HepG2 (cell line): Measurements from ENCODE around the gene PCBD2. TPM values are rescaled to one million over a fixed set of nuclear protein-coding genes. Genes with fewer than 3 reads are reported as not detected.

Experiments
- ASH2L ChIP-seq: fragments of 300-600, 200-600 bp; sonication (generic); IDR thresholded peaks from 2 replicates; pipeline ENCODE4 v1.7.0; 2017; ENCODE audit warnings: low read depth, mild to moderate bottlenecking, moderate library complexity, mixed read lengths, low read length; ENCODE audit not compliant: insufficient read length
- BCLAF1 ChIP-seq: fragments of 450-650 bp; IDR thresholded peaks from 2 replicates; pipeline ENCODE4 v1.6.1; 2017; ENCODE audit warnings: mild to moderate bottlenecking
- IRF2 ChIP-seq: IDR thresholded peaks from 2 replicates; pipeline ENCODE4 v1.6.1; 2018; ENCODE audit warnings: missing genetic modification reagents, missing compliant biosample characterization
- JARID2 ChIP-seq: sonication (generic); formaldehyde crosslinking; IDR thresholded peaks from 2 replicates; pipeline ENCODE4 v1.8.1; 2023; ENCODE audit warnings: missing genetic modification reagents, inconsistent platforms; ENCODE audit not compliant: insufficient replicate concordance
- MAFG ChIP-seq: sonication (generic); formaldehyde crosslinking; IDR thresholded peaks from 2 replicates; pipeline ENCODE4 v1.5.1; 2020; ENCODE audit warnings: mild to moderate bottlenecking, missing genetic modification reagents
- MTA3 ChIP-seq: sonication (generic); formaldehyde crosslinking; IDR thresholded peaks from 2 replicates; pipeline ENCODE4 v1.4.0; 2020; ENCODE audit warnings: missing genetic modification reagents
- PRDM10 ChIP-seq: sonication (generic); formaldehyde crosslinking; IDR thresholded peaks from 2 replicates; pipeline ENCODE4 v1.4.0; 2020; ENCODE audit warnings: low read depth, missing genetic modification reagents
- RBM22 ChIP-seq: fragments of 200-400 bp; formaldehyde crosslinking; optimal IDR thresholded peaks from 2 replicates; pipeline ENCODE3; 2017; ENCODE audit warnings: mild to moderate bottlenecking, low read length, moderate library complexity
- RFX1 ChIP-seq: fragments of 450-650 bp; IDR thresholded peaks from 2 replicates; pipeline ENCODE4 v1.6.1; 2017
- YY1 ChIP-seq: IDR thresholded peaks from 2 replicates; pipeline ENCODE4 v1.6.1; 2011; ENCODE audit warnings: low read length, low read depth, moderate library complexity, mild to moderate bottlenecking; ENCODE audit not compliant: insufficient read depth, insufficient replicate concordance
- ZBTB42 ChIP-seq: sonication (generic); formaldehyde crosslinking; IDR thresholded peaks from 2 replicates; pipeline ENCODE4 v1.5.0; 2020; ENCODE audit warnings: mild to moderate bottlenecking, missing genetic modification reagents
- ZHX1 ChIP-seq: sonication (generic); formaldehyde crosslinking; IDR thresholded peaks from 2 replicates; pipeline ENCODE4 v1.8.1; 2022; ENCODE audit warnings: low read depth, mild to moderate bottlenecking, missing genetic modification reagents
- ZNF281 ChIP-seq: sonication (generic); formaldehyde crosslinking; IDR thresholded peaks from 2 replicates; pipeline ENCODE4 v1.4.0; 2020; ENCODE audit warnings: missing genetic modification reagents, borderline replicate concordance
- ZNF577 ChIP-seq: sonication (generic); formaldehyde crosslinking; IDR thresholded peaks from 2 replicates; pipeline ENCODE4 v1.4.0; 2020; ENCODE audit warnings: mild to moderate bottlenecking, low read depth, missing genetic modification reagents, borderline replicate concordance
- ZNF781 ChIP-seq: sonication (generic); formaldehyde crosslinking; IDR thresholded peaks from 2 replicates; pipeline ENCODE4 v1.5.1; 2020; ENCODE audit warnings: borderline replicate concordance, mild to moderate bottlenecking, missing genetic modification reagents; ENCODE audit errors: not compliant biosample characterization
- polyA plus RNA-seq, 8 experiments: library from polyadenylated mRNA; depleted of rRNA in 3 of 8; stranded (reverse) in 7 of 8; unstranded in 1 of 8; fragments of >200 nt; fragmentation: Illumina TruSeq in 4 of 8; extraction: Trizol in 4 of 8; gene quantifications; 2 replicates each; pipeline versions ENCODE4 v1.2.1 to v1.2.3, GENCODE V29; 2011 to 2016; ENCODE audit warnings: low read depth in 4 of 8, missing spikeins in 1 of 8, mixed read lengths in 1 of 8; ENCODE audit not compliant: insufficient read depth in 1 of 8
- total RNA-seq, 5 experiments: library from RNA; depleted of rRNA; stranded (reverse); fragments of >200 nt; fragmentation: Illumina TruSeq; extraction: Trizol; gene quantifications; 2 replicates each; pipeline ENCODE4 v1.2.3, GENCODE V29; 2016; ENCODE audit warnings: low read depth in 1 of 5

PCBD2 gene
- total and polyA plus RNA-seq, 2 of the 13 experiments (the other 11 are each of a cell fraction or from before 2014, with no cell fraction given) = 5.5 to 12.0 TPM

- TF ChIP-seq PRDM10 (CRISPR knock-in tag) (no peak), BCLAF1 (no peak), ZNF577 (CRISPR knock-in tag) (peak; percentile 90; the same call in 1 of the 2 replicates), MTA3 (CRISPR knock-in tag) (no peak), ASH2L (peak; percentile 86), IRF2 (peak; percentile 70; the same call in 1 of the 2 replicates), ZBTB42 (CRISPR knock-in tag) (peak; percentile 79), ZHX1 (CRISPR knock-in tag) (peak; percentile 98), MAFG (CRISPR knock-in tag) (no peak), RBM22 (no peak), ZNF281 (peak; percentile 86; the same call in 1 of the 2 replicates), ZNF781 (CRISPR knock-in tag) (no peak), RFX1 (no peak), JARID2 (CRISPR knock-in tag) (peak; percentile 92), YY1 (peak; percentile 100)
Observed at GRCh38 chr5:134873987-134874830, 30.7 kb upstream of the PCBD2 start, which contains the start of gene TXNDC15 (continued).
